NB4 (cell line): ENCODE measurements around the gene ORMDL2.

Experiments used
- DNase-seq: peaks from one replicate; pipeline ENCODE4 v3.0.0; 2010; ENCODE audit warnings: low read depth
- H3K4me3 ChIP-seq: one replicate; pipeline ENCODE4 v1.5.1; 2011; ENCODE audit warnings: mild to moderate bottlenecking, low read depth, low read length, moderate library complexity
- CTCF ChIP-seq: IDR thresholded peaks from one replicate; pipeline ENCODE4 v1.5.1; 2012; ENCODE audit warnings: low read depth, low read length
- MAX ChIP-seq: IDR thresholded peaks from 2 replicates; pipeline ENCODE4 v1.6.1; 2011; ENCODE audit warnings: low read depth, low read length
- MYC ChIP-seq: IDR thresholded peaks from 2 replicates; pipeline ENCODE4 v1.6.1; 2011; ENCODE audit warnings: low read depth, low read length
- POLR2A ChIP-seq: IDR thresholded peaks from 2 replicates; pipeline ENCODE4 v1.6.1; 2011; ENCODE audit warnings: mild to moderate bottlenecking; ENCODE audit not compliant: insufficient read length; ENCODE audit errors: extremely low read depth

The ORMDL2 gene

GRCh38 chr12:55818886-55819285, 1.0 kb downstream of the ORMDL2 start:
- no peak for DNase-seq
- TF ChIP-seq MAX (no peak), POLR2A (no peak), MYC (no peak), CTCF (no peak)
- H3K4me3 ChIP-seq = peak overlapping the region; percentile 99

GRCh38 chr12:55820679-55821078, 2.8 kb downstream of the ORMDL2 start:
- peak; percentile 40 for DNase-seq

GRCh38 chr12:55822228-55822627, 4.4 kb downstream of the ORMDL2 start:
- TF ChIP-seq MYC (no peak), MAX (no peak), POLR2A (no peak), CTCF (no peak)
- H3K4me3 ChIP-seq = no peak overlapping the region
- DNase-seq = no peak

More at GRCh38 chr12:55820679-55821078, 2.8 kb downstream of the ORMDL2 start:
- TF ChIP-seq CTCF (peak; percentile 32), MAX (no peak)
- H3K4me3 ChIP-seq = no peak overlapping the region

GRCh38 chr12:55823419-55823818, 5.6 kb downstream of the ORMDL2 start:
- peak overlapping the region; percentile 12 for H3K4me3 ChIP-seq
- no peak for TF ChIP-seq POLR2A
- TF ChIP-seq CTCF = no peak
- no peak for TF ChIP-seq MYC
- TF ChIP-seq MAX = no peak
- DNase-seq = no peak

GRCh38 chr12:55824726-55825125, 6.9 kb downstream of the ORMDL2 start:
- TF ChIP-seq POLR2A (no peak), CTCF (no peak), MAX (no peak), MYC (no peak)
- peak overlapping the region; percentile 57 for H3K4me3 ChIP-seq
- DNase-seq = no peak

- no peak for TF ChIP-seq POLR2A
- no peak for TF ChIP-seq MAX
- TF ChIP-seq MYC = no peak
- no peak for TF ChIP-seq CTCF
- no peak for DNase-seq
- H3K4me3 ChIP-seq = peak overlapping the region; percentile 90
Measured at GRCh38 chr12:55827806-55828205, 10.0 kb downstream of the ORMDL2 start.
